Ureter (tissue), 1 donor: ENCODE results near the gene VMAC. TPM values are rescaled to one million over a fixed set of nuclear protein-coding genes. Genes with fewer than 3 reads are reported as not detected.
A peak's percentile ranks its signal among the peaks of the same experiment; 100 is the strongest.

Experiments
- DNase-seq: peaks from one replicate; pipeline ENCODE4 v3.0.0-alpha.2; 2020; ENCODE audit warnings: low spot score
- total RNA-seq: library from RNA; stranded (reverse); gene quantifications from one replicate; pipeline ENCODE4 v1.2.4, GENCODE V29; 2023
- donor health status: DM: yes; HTN: yes; CAD: no.

The VMAC gene
- total RNA-seq, 1 donor from 2014 or later, result 9.6 TPM

- peak; percentile 99 for DNase-seq
Observed at GRCh38 chr19:5903624-5904351, 884 bp upstream of the VMAC start, which contains the start of gene NDUFA11. TSS of gene NDUFA11 (minus strand) at chr19:5903790. CDS start at chr19:5903708, 82 bp downstream.

- DNase-seq, result no peak
Observed at GRCh38 chr19:5905114-5905778, 574 bp downstream of the VMAC start.

GRCh38 chr19:5907241-5907640, 2.6 kb downstream of the VMAC start:
- DNase-seq, result no peak

- DNase-seq, result no peak
Observed at GRCh38 chr19:5908773-5909442, 4.2 kb downstream of the VMAC start.

- no peak for DNase-seq
Observed at GRCh38 chr19:5910638-5910907, 5.9 kb downstream of the VMAC start.

GRCh38 chr19:5911366-5911765, 6.7 kb downstream of the VMAC start:
- no peak for DNase-seq

- peak; percentile 85 for DNase-seq
Observed at GRCh38 chr19:5913739-5914357, 9.2 kb downstream of the VMAC start, which contains the start of gene CAPS. TSS of gene CAPS (plus strand) at chr19:5914254. CDS start at chr19:5914407, 153 bp downstream.

GRCh38 chr19:5914358-5914774, 9.7 kb downstream of the VMAC start:
- no peak for DNase-seq

GRCh38 chr19:5914946-5915781, 10.5 kb downstream of the VMAC start:
- peak; percentile 85 for DNase-seq

- no peak for DNase-seq
Observed at GRCh38 chr19:5915782-5916165, 11.1 kb downstream of the VMAC start.

- DNase-seq, result no peak
Observed at GRCh38 chr19:5916181-5916708, 11.6 kb downstream of the VMAC start.

- no peak for DNase-seq
Observed at GRCh38 chr19:5917431-5918107, 12.9 kb downstream of the VMAC start.

- no peak for DNase-seq
Observed at GRCh38 chr19:5918463-5919079, 13.9 kb downstream of the VMAC start.

GRCh38 chr19:5921516-5922160, 17.0 kb downstream of the VMAC start:
- no peak for DNase-seq

- no peak for DNase-seq
Observed at GRCh38 chr19:5922161-5922545, 17.5 kb downstream of the VMAC start.

GRCh38 chr19:5923356-5923755, 18.7 kb downstream of the VMAC start:
- no peak for DNase-seq

- DNase-seq, result no peak
Observed at GRCh38 chr19:5925830-5926427, 21.3 kb downstream of the VMAC start.

- no peak for DNase-seq
Observed at GRCh38 chr19:5926641-5927440, 22.2 kb downstream of the VMAC start.

GRCh38 chr19:5927441-5927821, 22.8 kb downstream of the VMAC start:
- DNase-seq, result no peak
